OCI-LY3 (cell line): ENCODE results near the gene ARL6IP4.

ENCODE experiments used
- CTCF ChIP-seq: fragments of 200-600, 300-600 bp; sonication (generic); IDR thresholded peaks from 2 replicates; pipeline ENCODE4 v1.5.1; 2014; ENCODE audit warnings: antibody characterized with exemption, low read length, low read depth
- EZH2phosphoT487 ChIP-seq: fragments of 200-600 bp; shearing (Covaris generic); IDR thresholded peaks from 2 replicates; pipeline ENCODE4 v1.6.1; 2018; ENCODE audit warnings: antibody characterized with exemption, mixed run types, low read depth

GRCh38 chr12:122948605-122949004 is 31.9 kb upstream of the ARL6IP4 start:
- TF ChIP-seq CTCF = no peak
- no peak for TF ChIP-seq EZH2phosphoT487
